IMR-90 (cell line): ENCODE results near the gene CAMLG. TPM values are rescaled to one million over a fixed set of nuclear protein-coding genes. Genes with fewer than 3 reads are reported as not detected.

Experiments
- ATAC-seq: fragments of 200-7000 bp; cut with Tn5 transposase; 2 replicates; pipeline ENCODE4 v1.9.1; 2020; ENCODE audit warnings: low read depth, mild to moderate bottlenecking, moderate library complexity
- BruUV-seq: library from RNA; stranded (reverse); fragments of 400-500 nt; replicated peaks from 2 replicates; lab custom pipeline; 2021; lab: Mats Ljungman, UMichigan
- CTCF ChIA-PET: fragments of 300-600 bp; formaldehyde crosslinking; extraction: SDS; loops from one replicate; lab custom pipeline; 2021; ENCODE audit warnings: antibody characterized with exemption; lab: Yijun Ruan, JAX
- POLR2A ChIA-PET: fragments of 300-600 bp; sonication (Branson Sonifier 250); formaldehyde crosslinking; loops from one replicate; lab custom pipeline; 2022; ENCODE audit warnings: antibody characterized with exemption; ENCODE audit not compliant: unreplicated experiment; lab: Charles Lee
- DNase-seq: peaks from one replicate; pipeline ENCODE4 v3.0.0; 2013
- H2AFZ ChIP-seq: replicated peaks from 2 replicates; pipeline ENCODE3; 2013; ENCODE audit warnings: low read length, mild to moderate bottlenecking; ENCODE audit not compliant: poor library complexity
- H2AK5ac ChIP-seq: 2 replicates; pipeline ENCODE4 v1.6.1; 2013; ENCODE audit warnings: low read depth, low read length, inconsistent platforms
- H2AK9ac ChIP-seq: replicated peaks from 2 replicates; pipeline ENCODE3; 2013; ENCODE audit warnings: mild to moderate bottlenecking, low read depth, low read length, moderate library complexity; ENCODE audit not compliant: poor library complexity
- H2BK120ac ChIP-seq: 2 replicates; pipeline ENCODE4 v1.6.1; 2013; ENCODE audit warnings: low read depth, low read length, inconsistent platforms
- H2BK15ac ChIP-seq: 3 replicates; pipeline ENCODE4 v1.6.1; 2013; ENCODE audit warnings: low read depth, low read length, inconsistent platforms
- H2BK20ac ChIP-seq: 2 replicates; pipeline ENCODE4 v1.6.1; 2013; ENCODE audit warnings: low read depth, mild to moderate bottlenecking, inconsistent platforms, low read length, moderate library complexity
- H2BK5ac ChIP-seq: 2 replicates; pipeline ENCODE4 v1.6.1; 2013; ENCODE audit warnings: mild to moderate bottlenecking, low read depth, low read length, inconsistent platforms; ENCODE audit not compliant: poor library complexity, severe bottlenecking
- H3K14ac ChIP-seq: replicated peaks from 2 replicates; pipeline ENCODE4 v1.6.1; 2013; ENCODE audit warnings: low read depth, low read length, inconsistent platforms
- H3K18ac ChIP-seq: 2 replicates; pipeline ENCODE4 v1.6.1; 2013; ENCODE audit warnings: low read depth, low read length, control low read depth
- H3K23ac ChIP-seq: 2 replicates; pipeline ENCODE4 v1.6.1; 2013; ENCODE audit warnings: low read depth, low read length, inconsistent platforms
- H3K27ac ChIP-seq: 2 replicates; pipeline ENCODE4 v1.5.1; 2013; ENCODE audit warnings: mild to moderate bottlenecking, control low read depth, low read length; ENCODE audit not compliant: insufficient read depth
- H3K27me3 ChIP-seq: 2 replicates; pipeline ENCODE4 v1.6.1; 2013; ENCODE audit warnings: low read length; ENCODE audit not compliant: control insufficient read depth, insufficient read depth
- H3K36me3 ChIP-seq: 2 replicates; pipeline ENCODE4 v1.6.1; 2013; ENCODE audit warnings: low read length, mixed read lengths; ENCODE audit not compliant: control insufficient read depth, insufficient read depth
- H3K4ac ChIP-seq: 2 replicates; pipeline ENCODE4 v1.6.1; 2013; ENCODE audit warnings: low read depth, low read length, inconsistent platforms
- H3K4me1 ChIP-seq: 2 replicates; pipeline ENCODE4 v1.6.1; 2013; ENCODE audit warnings: low read length, mixed read lengths; ENCODE audit not compliant: control insufficient read depth, insufficient read depth
- H3K4me2 ChIP-seq: 2 replicates; pipeline ENCODE4 v1.6.1; 2013; ENCODE audit warnings: low read depth, mild to moderate bottlenecking, control low read depth, low read length, moderate library complexity
- H3K4me3 ChIP-seq: 2 replicates; pipeline ENCODE4 v1.5.1; 2013; ENCODE audit warnings: low read depth, mild to moderate bottlenecking, control low read depth, low read length, moderate library complexity; ENCODE audit not compliant: insufficient read depth
- H3K56ac ChIP-seq: 2 replicates; pipeline ENCODE4 v1.6.1; 2013; ENCODE audit warnings: low read length, inconsistent platforms; ENCODE audit not compliant: insufficient read depth; ENCODE audit errors: extremely low read depth
- H3K79me1 ChIP-seq, 2 experiments: 2 replicates each; pipeline ENCODE4 v1.6.1; 2013; ENCODE audit warnings: low read length in 2 of 2, inconsistent platforms in 1 of 2, low read depth in 1 of 2
- H3K9ac ChIP-seq: 2 replicates; pipeline ENCODE4 v1.6.1; 2013; ENCODE audit warnings: low read depth, low read length, control low read depth
- H3K9me1 ChIP-seq: 2 replicates; pipeline ENCODE4 v1.6.1; 2013; ENCODE audit warnings: low read length, inconsistent platforms; ENCODE audit not compliant: insufficient read depth
- H3K9me3 ChIP-seq: 2 replicates; pipeline ENCODE4 v1.6.1; 2013; ENCODE audit warnings: low read length; ENCODE audit not compliant: control insufficient read depth, insufficient read depth
- H4K20me1 ChIP-seq: 2 replicates; pipeline ENCODE4 v1.6.1; 2013; ENCODE audit warnings: low read length, inconsistent platforms; ENCODE audit not compliant: insufficient read depth
- H4K5ac ChIP-seq: 2 replicates; pipeline ENCODE4 v1.6.1; 2013; ENCODE audit warnings: mild to moderate bottlenecking, low read depth, low read length, control low read depth
- H4K8ac ChIP-seq, 2 experiments: 2 replicates each; pipeline ENCODE4 v1.6.1; 2013; ENCODE audit warnings: low read depth in 2 of 2, low read length in 2 of 2, control low read depth in 1 of 2, inconsistent platforms in 1 of 2
- H4K91ac ChIP-seq: 2 replicates; pipeline ENCODE4 v1.6.1; 2013; ENCODE audit warnings: low read depth, low read length, inconsistent platforms; ENCODE audit not compliant: insufficient read depth
- BHLHE40 ChIP-seq: fragments of 150-350 bp; IDR thresholded peaks from 2 replicates; pipeline ENCODE4 v1.6.1; 2016; ENCODE audit warnings: mild to moderate bottlenecking, low read depth, low read length
- CEBPB ChIP-seq: IDR thresholded peaks from 2 replicates; pipeline ENCODE4 v1.6.1; 2012; ENCODE audit warnings: low read depth, low read length, improper control_type of control experiment
- MAFK ChIP-seq: IDR thresholded peaks from 2 replicates; pipeline ENCODE4 v1.6.1; 2012; ENCODE audit warnings: low read depth, low read length, improper control_type of control experiment
- MAZ ChIP-seq: IDR thresholded peaks from 2 replicates; pipeline ENCODE4 v1.6.1; 2012; ENCODE audit warnings: low read depth, mild to moderate bottlenecking, low read length, improper control_type of control experiment, moderate library complexity, borderline replicate concordance
- MXI1 ChIP-seq: IDR thresholded peaks from 2 replicates; pipeline ENCODE4 v1.6.1; 2012; ENCODE audit warnings: low read depth, mild to moderate bottlenecking, low read length, moderate library complexity, borderline replicate concordance
- NFE2L2 ChIP-seq: fragments of 150-350 bp; IDR thresholded peaks from 2 replicates; pipeline ENCODE4 v1.6.1; 2016; ENCODE audit warnings: low read depth, mild to moderate bottlenecking, low read length
- POLR2A ChIP-seq: IDR thresholded peaks from 2 replicates; pipeline ENCODE4 v1.6.1; 2012; ENCODE audit warnings: mild to moderate bottlenecking, low read depth, low read length
- RAD21 ChIP-seq: IDR thresholded peaks from 2 replicates; pipeline ENCODE4 v1.6.1; 2012; ENCODE audit warnings: low read length, improper control_type of control experiment
- RCOR1 ChIP-seq: IDR thresholded peaks from 2 replicates; pipeline ENCODE4 v1.6.1; 2012; ENCODE audit warnings: mild to moderate bottlenecking, low read length, improper control_type of control experiment; ENCODE audit not compliant: insufficient replicate concordance
- RFX5 ChIP-seq: IDR thresholded peaks from 2 replicates; pipeline ENCODE4 v1.8.0; 2012; ENCODE audit warnings: low read depth, mild to moderate bottlenecking, low read length, moderate library complexity
- SMC3 ChIP-seq: fragments of 150-350 bp; IDR thresholded peaks from 2 replicates; pipeline ENCODE4 v1.6.1; 2016; ENCODE audit warnings: low read depth, mild to moderate bottlenecking, antibody characterized with exemption, low read length, moderate library complexity
- WGBS, 2 experiments: methylation state at CpG; one replicate each; pipeline versions ENCODE4 v1.1.5 to v1.1.7; 2013; ENCODE audit warnings: missing lambda C conversion rate in 2 of 2; ENCODE audit not compliant: insufficient read length in 1 of 2; ENCODE audit errors: extremely low coverage in 2 of 2; 5-methylcytosine and 5-hydroxymethylcytosine counted together
- dilution Hi-C: fragments of 300-500 bp; cut with HindIII; formaldehyde crosslinking; loops from one replicate; pipeline ENCODE4 v1.14.3; 2018; ENCODE audit warnings: low sequenced_read_pairs; ENCODE audit not compliant: unreplicated experiment
- in situ Hi-C: fragments of 300-500 bp; cut with MboI; formaldehyde crosslinking; loops from 3 replicates; pipeline ENCODE4 v1.14.3; 2019; ENCODE audit warnings: low sequenced_read_pairs, inconsistent platforms, mixed read lengths
- intact Hi-C: fragments of 100-400 bp; cut with micrococcal nuclease; formaldehyde crosslinking; loops from 2 replicates; pipeline ENCODE4 v1.10.0; 2022
- polyA plus RNA-seq, 3 experiments: library from polyadenylated mRNA; depleted of rRNA; stranded (reverse); fragments of >200 nt; gene quantifications; 2 replicates each; pipeline ENCODE4 v1.2.3, GENCODE V29; 2012; ENCODE audit warnings: low replicate concordance in 1 of 3
- total RNA-seq: library from RNA; depleted of rRNA; stranded (reverse); fragments of >200 nt; gene quantifications from 2 replicates; pipeline ENCODE4 v1.2.3, GENCODE V29; 2012
- TF ChIP-seq, protein P1 (sequence below): fragments of 150-350 bp; IDR thresholded peaks from 2 replicates; pipeline ENCODE4 v1.6.1; 2016; ENCODE audit warnings: low read depth, mild to moderate bottlenecking, low read length, moderate library complexity, borderline replicate concordance
- TF ChIP-seq, protein P2 (sequence below): fragments of 150-350 bp; IDR thresholded peaks from 2 replicates; pipeline ENCODE4 v1.6.1; 2017; ENCODE audit warnings: mild to moderate bottlenecking, antibody characterized with exemption, low read length, low read depth

CAMLG gene
- total and polyA plus RNA-seq, 2 of the 4 experiments (the other 2 are of a cell fraction) = 11.9 to 13.1 TPM

DNA sequence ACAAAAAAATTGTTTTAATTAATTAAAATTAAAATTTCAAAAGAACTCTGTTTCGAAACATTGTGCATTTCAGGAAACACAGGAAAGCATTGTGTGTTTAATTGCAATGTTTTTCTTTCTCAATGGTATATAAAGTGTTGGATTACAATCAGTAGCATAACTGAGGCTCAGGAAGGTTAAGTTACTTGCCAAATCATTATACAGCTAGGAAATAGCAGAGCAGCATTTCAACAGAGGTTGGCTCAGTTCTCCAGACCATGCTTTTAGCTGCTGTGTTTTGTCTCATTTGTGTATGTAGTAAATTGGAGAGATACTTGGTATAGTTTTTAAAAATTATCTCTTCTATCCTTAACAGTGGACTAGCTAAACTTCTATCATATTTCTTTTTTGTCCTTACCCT, 30.0 kb upstream of the CAMLG start:
- Histone ChIP-seq H3K4me3 (no peak overlapping the region), H3K14ac (no peak overlapping the region), H3K27ac (peak overlapping the region; percentile 34; the same call in 1 of the 2 replicates), H2AK9ac (no peak overlapping the region), H3K4me2 (no peak overlapping the region), H2AK5ac (no peak overlapping the region), H2BK120ac (no peak overlapping the region), H3K4ac (no peak overlapping the region), H2BK20ac (no peak overlapping the region), H4K20me1 (no peaks in the 10 kb centered on the region; the same call in 1 of the 2 replicates), H3K79me1 (peaks cover 3 to 4% of the 10 kb centered on the region in 2 experiments; a peak in 3 of 4 replicates), H2BK15ac (no peak overlapping the region), H3K27me3 (no peaks in the 10 kb centered on the region), H3K18ac (no peak overlapping the region), H3K4me1 (no peaks in the 10 kb centered on the region), H4K91ac (no peak overlapping the region), H3K23ac (no peak overlapping the region), H2AFZ (no peak overlapping the region), H3K9me3 (no peaks in the 10 kb centered on the region), H3K56ac (no peak overlapping the region), H2BK5ac (no peak overlapping the region), H3K36me3 (peaks cover 60% of the 10 kb centered on the region), H4K5ac (no peak overlapping the region), H3K9me1 (no peaks in the 10 kb centered on the region), H3K9ac (no peak overlapping the region), H4K8ac (no peak overlapping the region)
- WGBS, 2 experiments = no CpG with 5 or more reads among the region's 1 CpG
- in situ Hi-C loops = no loop called here
- POLR2A ChIA-PET = no interaction called here
- no peak for TF ChIP-seq NFE2L2
- TF ChIP-seq BHLHE40 = no peak
- TF ChIP-seq, protein P1, sequence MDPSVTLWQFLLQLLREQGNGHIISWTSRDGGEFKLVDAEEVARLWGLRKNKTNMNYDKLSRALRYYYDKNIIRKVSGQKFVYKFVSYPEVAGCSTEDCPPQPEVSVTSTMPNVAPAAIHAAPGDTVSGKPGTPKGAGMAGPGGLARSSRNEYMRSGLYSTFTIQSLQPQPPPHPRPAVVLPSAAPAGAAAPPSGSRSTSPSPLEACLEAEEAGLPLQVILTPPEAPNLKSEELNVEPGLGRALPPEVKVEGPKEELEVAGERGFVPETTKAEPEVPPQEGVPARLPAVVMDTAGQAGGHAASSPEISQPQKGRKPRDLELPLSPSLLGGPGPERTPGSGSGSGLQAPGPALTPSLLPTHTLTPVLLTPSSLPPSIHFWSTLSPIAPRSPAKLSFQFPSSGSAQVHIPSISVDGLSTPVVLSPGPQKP = no peak
- TF ChIP-seq, protein P2, sequence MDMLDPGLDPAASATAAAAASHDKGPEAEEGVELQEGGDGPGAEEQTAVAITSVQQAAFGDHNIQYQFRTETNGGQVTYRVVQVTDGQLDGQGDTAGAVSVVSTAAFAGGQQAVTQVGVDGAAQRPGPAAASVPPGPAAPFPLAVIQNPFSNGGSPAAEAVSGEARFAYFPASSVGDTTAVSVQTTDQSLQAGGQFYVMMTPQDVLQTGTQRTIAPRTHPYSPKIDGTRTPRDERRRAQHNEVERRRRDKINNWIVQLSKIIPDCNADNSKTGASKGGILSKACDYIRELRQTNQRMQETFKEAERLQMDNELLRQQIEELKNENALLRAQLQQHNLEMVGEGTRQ = no peak
- TF ChIP-seq MXI1 = no peak
- TF ChIP-seq RAD21 = no peak
- TF ChIP-seq CEBPB = no peak
- no peak for TF ChIP-seq POLR2A
- no peak for TF ChIP-seq MAFK
- no peak for TF ChIP-seq RFX5
- TF ChIP-seq RCOR1 = no peak
- no peak for TF ChIP-seq SMC3
- TF ChIP-seq MAZ = no peak
- no peak for ATAC-seq
- no TSS peak for BruUV-seq
- dilution Hi-C loops = no loop called here
- CTCF ChIA-PET = no interaction called here
- peak; percentile 8 for DNase-seq
- intact Hi-C loops = no loop called here
